ENCODE results near the gene UBE2S.

Gene UBE2S

GRCh38 chr19:55358943-55359908 is 48.4 kb downstream of the UBE2S start:
- no peak for FAIRE-seq

- FAIRE-seq, result no peak
Observed at GRCh38 chr19:55358493-55358892, 49.1 kb downstream of the UBE2S start.

DNA sequence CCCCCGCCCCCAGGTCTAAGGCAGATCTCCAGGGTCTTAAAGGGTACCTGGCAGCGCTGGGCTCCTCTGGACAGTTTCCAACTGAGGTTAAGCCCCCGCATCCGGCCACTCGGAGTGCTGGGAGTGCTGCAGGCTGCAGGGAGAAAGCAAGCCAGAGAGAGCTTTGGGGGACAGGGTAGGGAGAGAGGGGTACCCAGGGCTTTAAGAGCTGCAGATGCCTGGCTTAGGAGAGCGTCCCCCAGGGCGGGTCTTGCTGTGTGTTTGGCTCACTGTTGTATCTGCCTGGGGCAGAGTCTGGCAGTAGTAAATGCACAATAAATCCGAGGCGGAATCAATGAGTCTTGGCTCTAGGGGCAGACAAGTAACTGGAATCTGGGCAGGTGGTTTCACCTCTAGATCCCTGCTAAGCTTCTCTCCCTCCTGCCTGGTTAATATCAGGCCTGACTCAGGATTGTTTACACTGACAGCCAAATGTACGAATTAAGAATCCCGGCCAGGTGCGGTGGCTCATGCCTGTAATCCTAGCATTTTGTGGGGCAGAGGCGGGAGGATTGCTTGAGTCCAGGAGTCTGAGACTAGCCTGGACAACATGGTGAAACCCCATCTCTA is 52.3 kb downstream of the UBE2S start:
- FAIRE-seq, result no peak

DNA sequence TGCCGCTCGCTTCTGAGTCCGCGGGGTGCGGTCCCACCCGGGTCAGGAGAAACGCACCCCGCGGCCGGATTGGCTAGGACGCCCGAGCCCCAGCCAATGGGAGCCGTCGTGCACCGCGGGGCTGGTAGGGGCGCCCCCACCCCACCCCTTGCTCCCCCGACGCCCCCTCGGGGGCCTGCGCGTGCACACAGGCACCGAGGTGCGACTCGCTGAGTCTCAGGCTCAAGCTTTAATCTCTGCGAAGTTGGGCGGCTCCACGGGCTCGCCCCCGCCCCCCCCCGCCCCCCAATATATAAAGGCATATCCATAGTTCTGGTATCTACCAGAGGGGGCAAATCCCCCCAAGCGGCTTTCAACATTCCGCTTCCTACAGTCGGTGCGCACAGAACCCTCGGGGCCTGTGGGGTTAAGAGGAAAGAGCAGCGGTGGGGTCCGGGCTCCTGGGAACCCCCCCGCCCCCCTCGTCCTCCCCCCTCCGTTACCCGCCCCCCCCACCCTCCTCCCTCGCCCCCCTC is 52.8 kb downstream of the UBE2S start, which contains the start of gene COX6B2:
COX6B2 (minus strand) TSS at position 22 of the 515 bp plus-strand sequence. CDS start 198 bp downstream, outside the sequence.
- FAIRE-seq, result no peak

GRCh38 chr19:55353803-55354697 is 53.5 kb downstream of the UBE2S start:
- no peak for FAIRE-seq

GRCh38 chr19:55353356-55353802 is 54.2 kb downstream of the UBE2S start:
- FAIRE-seq, result no peak

DNA sequence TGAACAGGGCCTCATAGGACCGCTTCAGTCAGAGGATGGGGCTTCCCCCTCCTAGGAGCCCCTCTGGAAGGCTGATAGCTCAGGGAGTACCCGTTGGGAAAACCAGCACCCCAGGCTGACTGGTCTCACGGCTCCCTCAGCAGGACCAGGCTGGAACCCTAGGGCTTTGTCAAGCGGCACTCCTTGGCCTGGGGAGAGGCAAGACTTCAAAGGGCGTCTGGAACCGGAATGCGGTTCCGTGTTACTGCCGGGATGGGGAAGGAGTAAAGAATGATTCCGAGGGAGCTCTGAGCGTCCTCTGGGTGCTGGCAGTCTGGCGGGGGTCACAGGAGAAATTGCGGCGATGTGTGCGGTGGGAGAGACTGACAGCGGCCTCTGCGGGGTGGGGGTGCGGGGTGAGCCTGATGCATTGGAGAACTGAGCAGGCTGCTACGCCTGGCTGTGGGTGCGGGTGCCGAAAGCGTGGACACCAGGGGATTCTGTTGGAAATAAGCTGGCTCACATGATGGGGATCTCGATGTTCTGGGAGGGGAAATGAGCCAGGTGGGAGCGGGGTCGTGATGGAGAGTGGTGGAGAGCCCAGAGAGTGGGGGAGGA is 54.9 kb downstream of the UBE2S start:
- FAIRE-seq, result no peak

DNA sequence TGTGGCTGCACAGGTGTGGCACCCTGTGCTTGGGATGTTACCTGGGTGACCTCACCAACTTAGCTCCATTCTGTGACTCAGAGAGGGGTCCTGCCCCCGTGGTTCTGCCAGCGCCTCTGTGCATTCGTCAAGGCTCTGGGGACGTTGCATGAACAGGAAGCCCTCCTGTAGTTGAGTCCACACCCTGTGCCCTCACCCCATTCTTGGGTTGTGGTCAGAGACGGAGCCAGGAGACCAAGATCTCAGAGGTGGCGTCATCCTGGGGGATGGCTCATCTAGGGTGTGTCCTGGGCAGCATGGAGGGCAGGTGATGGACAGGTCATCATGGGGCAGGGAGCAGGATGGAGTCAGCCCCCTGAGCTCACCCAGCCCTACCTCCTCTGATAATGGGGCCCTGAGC is 55.5 kb downstream of the UBE2S start:
- no peak for FAIRE-seq

DNA sequence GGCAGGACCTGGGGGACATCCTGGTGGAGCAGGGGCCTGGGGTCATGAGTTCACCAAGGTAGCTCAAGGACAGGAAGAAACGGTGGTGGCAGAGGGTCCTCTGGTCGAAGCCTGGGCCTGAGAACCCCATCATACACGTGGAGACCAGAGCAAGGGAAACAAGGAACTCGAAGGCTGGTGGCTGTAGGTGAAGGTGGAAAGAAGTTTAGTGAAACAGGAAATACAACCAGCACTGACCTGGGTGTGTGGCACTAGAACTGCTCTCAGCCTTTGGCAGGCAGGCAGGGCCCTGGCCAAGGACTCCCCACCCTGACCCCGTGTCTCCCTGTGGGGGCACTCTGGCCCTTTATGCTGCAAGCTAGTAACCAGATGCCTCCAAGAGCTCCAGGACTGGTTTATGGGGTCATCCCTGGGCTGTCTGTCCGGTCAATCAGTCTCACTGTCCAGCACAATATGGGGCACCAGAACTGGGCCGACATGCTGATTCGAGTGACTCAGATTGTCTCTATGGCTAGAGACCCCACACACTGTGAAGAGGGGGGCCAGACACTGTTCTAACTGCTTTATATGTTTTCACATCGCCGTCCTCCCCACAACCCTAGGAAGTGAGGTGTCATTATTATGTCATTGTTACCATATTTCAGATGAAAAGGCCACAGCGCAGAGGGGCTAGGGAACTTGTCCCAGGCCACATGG is 56.8 kb downstream of the UBE2S start:
- FAIRE-seq, result no peak
